LoVo (cell line): Measurements from ENCODE around the gene NKAIN1.
A peak's percentile ranks its signal among the peaks of the same experiment; 100 is the strongest.
"Not testable (repeated sequence)": the region's sequence is repeated elsewhere in the genome, so short reads cannot be mapped to it uniquely, and the experiment has no call there.

ENCODE experiments used
- DNase-seq: peaks from one replicate; pipeline ENCODE4 v3.0.0-alpha.2; 2016; ENCODE audit warnings: low spot score

Gene NKAIN1

DNA sequence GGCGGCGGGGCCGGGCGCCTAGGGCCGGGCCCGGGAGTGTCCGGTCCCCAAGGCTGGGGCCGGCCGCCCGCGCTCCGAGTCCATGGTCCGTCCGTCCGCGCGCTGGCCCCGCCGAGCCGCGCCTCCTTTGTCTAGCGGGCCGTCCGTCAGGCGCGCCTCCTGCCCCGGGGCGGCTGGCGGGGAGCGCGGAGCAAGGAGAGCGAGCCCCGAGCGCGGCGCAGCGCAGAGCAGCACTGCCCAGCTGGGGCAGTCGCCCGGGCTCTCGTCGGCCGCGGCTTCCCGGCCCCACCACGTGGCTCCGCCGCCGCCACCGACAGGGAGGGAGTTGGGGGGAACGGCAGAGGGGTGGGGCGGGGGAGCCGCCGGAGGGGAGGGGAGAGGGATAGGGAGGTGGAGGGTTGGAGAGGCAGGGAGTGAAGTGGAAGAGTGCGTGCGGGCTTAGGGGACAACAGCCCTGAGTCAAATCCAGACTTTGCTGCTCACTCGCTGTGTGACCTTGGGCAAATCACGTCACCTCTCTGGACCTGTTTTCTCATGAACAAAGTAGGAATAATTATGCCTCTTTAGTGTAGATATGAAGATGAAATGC, at the start of gene NKAIN1:
Gene NKAIN1, minus strand, starts transcription at position 235 of the 589 bp plus-strand sequence. CDS start 340 bp downstream, outside the sequence.
- peak; percentile 27 for DNase-seq

DNA sequence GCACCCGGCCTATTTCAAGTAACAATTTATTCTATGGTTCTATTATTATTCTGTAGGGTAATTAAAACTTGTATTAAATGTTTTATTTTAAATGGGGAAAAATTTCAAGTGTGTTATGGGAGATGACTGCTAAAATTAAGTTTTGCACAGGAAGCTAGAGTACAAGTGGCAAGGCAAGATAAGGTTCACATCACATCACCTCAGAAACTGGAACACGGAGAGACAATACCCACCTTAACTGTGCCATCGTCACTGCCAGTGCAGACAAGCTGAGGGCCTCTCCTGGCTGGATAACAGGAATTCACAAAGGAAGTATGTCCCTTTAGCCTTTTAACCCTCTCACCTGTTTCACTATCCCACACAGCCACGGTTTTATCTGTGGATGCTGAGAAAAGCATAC, 49.3 kb upstream of the NKAIN1 start:
- DNase-seq, result no peak

GRCh38 chr1:31287791-31288190, 48.1 kb upstream of the NKAIN1 start:
- not testable (repeated sequence) for DNase-seq

GRCh38 chr1:31282426-31282825, 42.7 kb upstream of the NKAIN1 start:
- DNase-seq, result not testable (repeated sequence)

- DNase-seq, result no peak
Observed at GRCh38 chr1:31273619-31274018, 33.9 kb upstream of the NKAIN1 start.

- DNase-seq, result no peak
Observed at GRCh38 chr1:31272369-31272768, 32.7 kb upstream of the NKAIN1 start.

DNA sequence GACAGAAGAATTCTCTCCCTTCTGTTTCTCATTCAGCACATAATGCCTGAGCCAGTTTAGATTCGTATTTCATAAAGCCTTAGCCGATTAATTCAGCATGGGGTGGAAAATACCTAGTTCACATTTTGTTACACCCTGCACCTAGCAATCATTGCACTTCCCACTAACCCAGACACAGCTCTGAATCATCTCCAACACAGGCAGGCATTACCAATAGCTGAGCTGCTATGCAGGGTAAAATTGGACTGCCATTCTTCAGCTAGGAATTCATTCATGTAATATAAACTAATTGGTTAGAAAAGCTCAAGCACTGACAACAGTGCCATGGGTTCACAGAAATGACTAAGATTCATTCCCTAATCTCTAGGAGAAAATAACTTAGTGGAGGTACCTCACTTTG, 26.9 kb upstream of the NKAIN1 start:
- no peak for DNase-seq

GRCh38 chr1:31264790-31265386, 25.2 kb upstream of the NKAIN1 start:
- no peak for DNase-seq

- no peak for DNase-seq
Observed at GRCh38 chr1:31263408-31263807, 23.7 kb upstream of the NKAIN1 start.

DNA sequence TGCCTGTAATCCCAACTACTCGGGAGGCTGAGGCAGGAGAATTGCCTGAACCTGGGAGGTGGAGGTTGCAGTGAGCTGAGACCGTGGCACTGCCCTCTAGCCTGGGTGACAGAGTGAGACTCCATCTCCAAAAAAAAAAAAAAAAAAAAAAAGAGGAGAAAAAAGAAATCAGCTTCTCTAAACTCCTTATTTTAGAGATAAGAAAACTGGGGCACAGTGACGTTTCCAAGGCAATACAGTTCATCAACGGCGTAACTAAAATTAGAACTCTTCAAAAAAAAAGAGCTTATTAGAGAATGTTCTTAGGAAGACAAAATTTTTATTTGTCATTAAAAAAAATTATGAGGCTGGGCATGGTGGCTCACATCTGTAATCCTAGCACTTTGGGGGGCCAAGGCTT, 22.7 kb upstream of the NKAIN1 start:
- DNase-seq, result not testable (repeated sequence)

- DNase-seq, result no peak
Observed at GRCh38 chr1:31261916-31262315, 22.2 kb upstream of the NKAIN1 start.

GRCh38 chr1:31259746-31260145, 20.1 kb upstream of the NKAIN1 start:
- no peak for DNase-seq

- no peak for DNase-seq
Observed at GRCh38 chr1:31258581-31258980, 18.9 kb upstream of the NKAIN1 start.

DNA sequence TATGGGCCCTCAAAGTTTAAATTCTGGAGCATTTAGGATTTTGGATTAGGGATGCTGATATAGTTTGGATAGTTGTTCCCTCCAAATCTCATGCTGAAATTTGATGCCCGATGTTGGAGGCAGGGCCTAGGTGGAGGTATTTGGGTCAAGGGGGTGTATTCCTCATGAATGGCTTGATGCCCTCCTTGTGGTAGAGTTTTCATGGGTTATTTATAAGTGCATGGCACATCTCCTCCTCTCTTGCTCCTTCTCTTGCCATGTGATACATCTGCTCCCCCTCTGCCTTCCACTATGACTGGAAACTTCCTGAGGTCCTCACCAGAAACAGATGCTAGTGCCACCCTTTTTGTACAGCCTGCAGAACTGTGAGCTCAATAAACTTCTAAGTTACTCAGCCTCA, 17.5 kb upstream of the NKAIN1 start:
- no peak for DNase-seq

- no peak for DNase-seq
Observed at GRCh38 chr1:31249854-31250253, 10.2 kb upstream of the NKAIN1 start.

DNA sequence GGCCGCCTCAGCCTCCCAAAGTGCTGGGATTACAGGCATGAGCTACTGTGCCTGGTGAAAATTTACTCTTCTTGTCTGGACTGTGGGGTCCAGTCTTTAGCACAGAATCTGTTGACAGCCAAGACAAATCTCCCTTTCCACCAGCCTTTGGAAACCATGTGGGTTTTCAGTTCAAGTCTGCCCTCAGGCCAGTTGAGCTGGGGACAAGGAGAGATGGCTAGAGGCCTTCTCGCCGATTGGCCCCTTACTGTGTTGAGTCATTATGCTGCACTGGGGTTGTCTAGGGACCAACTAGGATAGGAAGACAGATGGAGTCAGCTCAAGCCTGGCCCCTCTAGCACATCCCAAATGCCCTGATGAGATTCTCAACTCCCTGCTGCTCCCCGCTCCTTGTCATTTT, 8.6 kb upstream of the NKAIN1 start:
- DNase-seq, result no peak

- no peak for DNase-seq
Observed at GRCh38 chr1:31244326-31244725, 4.6 kb upstream of the NKAIN1 start.

- no peak for DNase-seq
Observed at GRCh38 chr1:31243501-31244286, 4.0 kb upstream of the NKAIN1 start.

DNA sequence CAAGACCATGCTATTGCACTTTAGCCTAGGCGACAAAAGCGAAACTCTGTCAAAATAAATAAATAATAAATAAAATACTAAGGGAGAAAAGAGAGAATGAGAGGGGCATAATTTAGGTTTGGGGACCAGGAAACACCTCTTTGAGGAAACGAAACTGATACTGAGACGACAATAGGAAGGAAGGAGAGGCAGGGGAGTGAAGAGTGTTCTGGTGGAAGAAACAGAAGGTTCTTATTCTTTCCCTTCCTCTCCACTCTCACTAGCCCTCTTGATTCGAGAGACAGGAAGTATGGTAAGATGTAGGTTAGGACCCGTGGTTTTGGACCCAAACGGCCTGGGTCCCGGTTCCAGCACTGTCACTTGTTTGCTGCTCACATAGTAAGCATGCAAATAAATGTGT, 1.6 kb upstream of the NKAIN1 start:
- DNase-seq, result no peak

- peak; percentile 28 for DNase-seq
Observed at GRCh38 chr1:31238986-31239613, 587 bp downstream of the NKAIN1 start.

- no peak for DNase-seq
Observed at GRCh38 chr1:31238612-31238985, 1.1 kb downstream of the NKAIN1 start.

GRCh38 chr1:31234870-31235269, 4.8 kb downstream of the NKAIN1 start:
- no peak for DNase-seq

- DNase-seq, result no peak
Observed at GRCh38 chr1:31234123-31234708, 5.5 kb downstream of the NKAIN1 start.
